OCI-LY3 (cell line): ENCODE measurements around the gene WIZ.

Source experiments
- H2AFZ ChIP-seq: fragments of 200-600, 300-600 bp; shearing (Covaris generic); 2 replicates; pipeline ENCODE4 v1.6.0; 2014; ENCODE audit warnings: antibody characterized with exemption, low read depth, low read length
- H3K27ac ChIP-seq: fragments of 200-600, 300-600 bp; sonication (generic); 2 replicates; pipeline ENCODE4 v1.5.1; 2014; ENCODE audit warnings: mild to moderate bottlenecking, low read length, moderate library complexity, mixed read lengths
- H3K27me3 ChIP-seq: fragments of 200-600, 300-600 bp; sonication (generic); 2 replicates; pipeline ENCODE4 v1.6.1; 2014; ENCODE audit warnings: low read depth, low read length, mixed read lengths
- H3K36me3 ChIP-seq: fragments of 200-600, 300-600 bp; sonication (generic); replicated peaks from 2 replicates; pipeline ENCODE3; 2014; ENCODE audit warnings: low read depth, low read length, mixed read lengths
- H3K4me1 ChIP-seq: fragments of 300-600, 200-600 bp; sonication (generic); 2 replicates; pipeline ENCODE4 v1.6.1; 2014; ENCODE audit warnings: low read length, mixed read lengths
- H3K4me2 ChIP-seq: fragments of 200-600, 300-600 bp; sonication (generic); 2 replicates; pipeline ENCODE4 v1.6.1; 2014; ENCODE audit warnings: low read length, mixed read lengths
- H3K4me3 ChIP-seq: fragments of 300-600, 200-600 bp; sonication (generic); 2 replicates; pipeline ENCODE4 v1.5.1; 2014; ENCODE audit warnings: antibody characterized with exemption, mild to moderate bottlenecking, low read length, moderate library complexity
- H3K79me2 ChIP-seq: fragments of 300-600, 200-600 bp; shearing (Covaris generic); 2 replicates; pipeline ENCODE4 v1.6.1; 2014; ENCODE audit warnings: mild to moderate bottlenecking, low read length, mixed read lengths
- H3K9ac ChIP-seq: fragments of 300-600, 200-600 bp; shearing (Covaris generic); 2 replicates; pipeline ENCODE4 v1.6.0; 2014; ENCODE audit warnings: mild to moderate bottlenecking, low read length, moderate library complexity
- H3K9me3 ChIP-seq: fragments of 200-600, 300-600 bp; shearing (Covaris generic); 2 replicates; pipeline ENCODE4 v1.6.1; 2014; ENCODE audit warnings: low read length, mixed read lengths; ENCODE audit not compliant: insufficient read depth
- H4K20me1 ChIP-seq: fragments of 200-600, 300-600 bp; sonication (generic); 2 replicates; pipeline ENCODE4 v1.6.1; 2016; ENCODE audit warnings: low read length, mixed read lengths; ENCODE audit not compliant: insufficient read depth
- CTCF ChIP-seq: fragments of 200-600, 300-600 bp; sonication (generic); IDR thresholded peaks from 2 replicates; pipeline ENCODE4 v1.5.1; 2014; ENCODE audit warnings: antibody characterized with exemption, low read length, low read depth
- EZH2phosphoT487 ChIP-seq: fragments of 200-600 bp; shearing (Covaris generic); IDR thresholded peaks from 2 replicates; pipeline ENCODE4 v1.6.1; 2018; ENCODE audit warnings: antibody characterized with exemption, mixed run types, low read depth

The WIZ gene

GRCh38 chr19:15401397-15401710 lies 48.4 kb downstream of the WIZ start:
- Histone ChIP-seq H4K20me1 (peaks cover 44% of the 10 kb centered on the region), H3K9me3 (no peaks in the 10 kb centered on the region), H3K4me1 (peaks cover 2% of the 10 kb centered on the region; the same call in 1 of the 2 replicates), H3K27me3 (no peaks in the 10 kb centered on the region), H3K36me3 (peaks cover 57% of the 10 kb centered on the region), H3K4me2 (no peak overlapping the region), H2AFZ (no peak overlapping the region), H3K9ac (no peak overlapping the region), H3K79me2 (peaks cover 69% of the 10 kb centered on the region), H3K4me3 (no peak overlapping the region), H3K27ac (no peak overlapping the region)
- TF ChIP-seq EZH2phosphoT487 = no peak
- no peak for TF ChIP-seq CTCF

- Histone ChIP-seq H3K4me2 (no peak overlapping the region), H3K79me2 (peaks cover 63% of the 10 kb centered on the region), H4K20me1 (peaks cover 40% of the 10 kb centered on the region), H3K27me3 (no peaks in the 10 kb centered on the region), H3K9ac (no peak overlapping the region), H3K4me1 (peaks cover 2% of the 10 kb centered on the region; the same call in 1 of the 2 replicates), H3K36me3 (peaks cover 59% of the 10 kb centered on the region), H2AFZ (no peak overlapping the region), H3K27ac (no peak overlapping the region), H3K9me3 (no peaks in the 10 kb centered on the region), H3K4me3 (no peak overlapping the region)
- TF ChIP-seq CTCF (no peak), EZH2phosphoT487 (no peak)
Observed at GRCh38 chr19:15400521-15401396, 49.0 kb downstream of the WIZ start.

GRCh38 chr19:15399635-15400034 lies 50.1 kb downstream of the WIZ start:
- no peak overlapping the region for H3K27ac ChIP-seq
- H3K4me2 ChIP-seq = no peak overlapping the region
- H3K4me3 ChIP-seq = no peak overlapping the region
- peaks cover 51% of the 10 kb centered on the region for H3K79me2 ChIP-seq
- TF ChIP-seq EZH2phosphoT487 = no peak
- no peak for TF ChIP-seq CTCF
- H3K4me1 ChIP-seq = peaks cover 2% of the 10 kb centered on the region; the same call in 1 of the 2 replicates
- H3K36me3 ChIP-seq = peaks cover 61% of the 10 kb centered on the region
- no peak overlapping the region for H2AFZ ChIP-seq
- no peak overlapping the region for H3K9ac ChIP-seq
- no peaks in the 10 kb centered on the region for H3K27me3 ChIP-seq
- no peaks in the 10 kb centered on the region for H3K9me3 ChIP-seq
- peaks cover 35% of the 10 kb centered on the region for H4K20me1 ChIP-seq

GRCh38 chr19:15399234-15399515 lies 50.6 kb downstream of the WIZ start:
- Histone ChIP-seq H3K4me2 (no peak overlapping the region), H3K27ac (no peak overlapping the region), H4K20me1 (peaks cover 30% of the 10 kb centered on the region), H3K9me3 (no peaks in the 10 kb centered on the region), H3K36me3 (peaks cover 64% of the 10 kb centered on the region), H3K79me2 (peaks cover 47% of the 10 kb centered on the region), H2AFZ (no peak overlapping the region), H3K9ac (no peak overlapping the region), H3K27me3 (no peaks in the 10 kb centered on the region), H3K4me3 (no peak overlapping the region), H3K4me1 (no peaks in the 10 kb centered on the region)
- TF ChIP-seq CTCF (no peak), EZH2phosphoT487 (no peak)
